Fibroblast of skin of left biceps (primary cell): Measurements from ENCODE around the gene GJB4.
"Not testable (repeated sequence)": the region's sequence is repeated elsewhere in the genome, so short reads cannot be mapped to it uniquely, and the experiment has no call there.

Experiments
- DNase-seq, 2 experiments: peaks; one replicate each; pipeline ENCODE4 v3.0.0-alpha.2; 2013; ENCODE audit warnings: low read depth in 2 of 2

GJB4 gene

DNA sequence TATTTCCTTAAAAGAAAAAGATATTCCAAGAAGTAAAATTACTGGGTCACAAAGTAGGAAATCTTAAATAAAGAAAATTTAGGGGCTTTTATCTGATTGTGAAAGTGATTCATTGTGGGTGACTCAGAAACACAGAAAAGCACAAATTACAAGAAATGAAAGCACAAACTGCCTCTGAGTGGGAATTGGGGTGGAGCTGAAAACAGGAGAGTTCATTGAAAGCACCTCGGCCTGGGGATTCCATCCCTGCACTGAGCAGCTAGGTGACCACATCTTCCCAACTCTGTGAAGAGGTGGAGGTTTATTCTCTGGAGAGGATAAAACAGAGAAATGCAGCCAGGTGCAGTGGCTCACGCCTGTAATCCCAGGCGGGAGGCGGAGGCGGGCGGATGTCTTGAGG lies 40.7 kb downstream of the GJB4 start:
- no peak for DNase-seq

- no peak for DNase-seq
Observed at GRCh38 chr1:34803770-34804169, 44.2 kb downstream of the GJB4 start.

DNA sequence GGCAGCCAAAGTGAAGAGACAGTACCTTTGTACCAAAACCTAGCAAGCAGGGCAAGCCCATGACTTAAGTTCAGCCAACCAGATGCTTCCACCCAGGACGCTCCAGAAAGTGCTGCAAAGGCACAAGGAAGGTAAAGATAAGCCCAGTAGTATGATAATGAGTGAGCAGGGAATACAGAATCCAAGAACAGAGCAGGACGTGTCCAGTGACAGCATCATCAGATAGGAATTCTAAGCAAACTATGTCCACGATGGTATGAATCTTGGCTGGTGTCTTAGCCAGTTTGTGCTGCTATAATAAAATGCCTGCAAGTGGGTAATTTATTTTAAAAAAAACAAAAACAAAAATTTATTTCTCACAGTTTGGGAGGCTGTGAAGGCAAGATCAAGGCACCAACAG lies 46.9 kb downstream of the GJB4 start:
- DNase-seq: no peak

- DNase-seq: no peak
Observed at GRCh38 chr1:34808051-34808810, 48.7 kb downstream of the GJB4 start.

DNA sequence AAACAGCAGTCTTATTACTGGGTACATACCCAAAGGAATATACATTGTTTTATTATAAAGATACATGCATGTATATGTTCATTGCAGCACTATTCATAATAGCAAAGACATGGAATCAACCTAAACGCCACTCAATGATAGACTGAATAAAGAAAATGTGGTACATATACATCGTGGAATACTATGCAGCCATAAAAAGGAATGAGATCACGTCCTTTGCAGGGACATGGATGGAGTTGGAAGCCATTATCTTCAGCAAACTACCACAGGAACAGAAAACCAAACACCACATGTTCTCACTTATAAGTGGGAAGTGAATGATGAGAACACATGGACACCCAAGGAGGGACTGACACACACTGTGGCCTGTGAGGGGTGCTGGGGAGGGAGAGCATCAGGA lies 51.2 kb downstream of the GJB4 start:
- not testable (repeated sequence) for DNase-seq
